OCI-LY1 (cell line): ENCODE measurements around the gene SDK1.

Source experiments
- EZH2 ChIP-seq: fragments of 200-600 bp; sonication (generic), shearing (Covaris generic); IDR thresholded peaks from 2 replicates; pipeline ENCODE4 v1.8.0; 2017; ENCODE audit warnings: borderline replicate concordance, mixed run types, mild to moderate bottlenecking, antibody characterized with exemption, low read length, moderate library complexity, mixed read lengths
- TF ChIP-seq, protein P1 (sequence below): fragments of 200-600 bp; sonication (generic), shearing (Covaris generic); IDR thresholded peaks from 2 replicates; pipeline ENCODE4 v1.5.1; 2017; ENCODE audit warnings: mild to moderate bottlenecking, antibody characterized with exemption, low read length, moderate library complexity, mixed read lengths

- TF ChIP-seq EZH2, result no peak
- TF ChIP-seq, protein P1, sequence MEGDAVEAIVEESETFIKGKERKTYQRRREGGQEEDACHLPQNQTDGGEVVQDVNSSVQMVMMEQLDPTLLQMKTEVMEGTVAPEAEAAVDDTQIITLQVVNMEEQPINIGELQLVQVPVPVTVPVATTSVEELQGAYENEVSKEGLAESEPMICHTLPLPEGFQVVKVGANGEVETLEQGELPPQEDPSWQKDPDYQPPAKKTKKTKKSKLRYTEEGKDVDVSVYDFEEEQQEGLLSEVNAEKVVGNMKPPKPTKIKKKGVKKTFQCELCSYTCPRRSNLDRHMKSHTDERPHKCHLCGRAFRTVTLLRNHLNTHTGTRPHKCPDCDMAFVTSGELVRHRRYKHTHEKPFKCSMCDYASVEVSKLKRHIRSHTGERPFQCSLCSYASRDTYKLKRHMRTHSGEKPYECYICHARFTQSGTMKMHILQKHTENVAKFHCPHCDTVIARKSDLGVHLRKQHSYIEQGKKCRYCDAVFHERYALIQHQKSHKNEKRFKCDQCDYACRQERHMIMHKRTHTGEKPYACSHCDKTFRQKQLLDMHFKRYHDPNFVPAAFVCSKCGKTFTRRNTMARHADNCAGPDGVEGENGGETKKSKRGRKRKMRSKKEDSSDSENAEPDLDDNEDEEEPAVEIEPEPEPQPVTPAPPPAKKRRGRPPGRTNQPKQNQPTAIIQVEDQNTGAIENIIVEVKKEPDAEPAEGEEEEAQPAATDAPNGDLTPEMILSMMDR, result no peak
Observed at GRCh38 chr7:3892686-3893085, 591.6 kb downstream of the SDK1 start.
